HTR-8/SVneo (cell line): ENCODE data around the gene HDC.

Source experiments
- DNase-seq: peaks from one replicate; pipeline ENCODE4 v3.0.0; 2011; ENCODE audit warnings: low spot score, mixed read lengths; ENCODE audit not compliant: insufficient read length
- FAIRE-seq: peaks from 2 replicates; lab custom pipeline; 2011; peaks lifted over from hg19 to GRCh38; lab: Jason Lieb, UNC

Gene HDC

DNA sequence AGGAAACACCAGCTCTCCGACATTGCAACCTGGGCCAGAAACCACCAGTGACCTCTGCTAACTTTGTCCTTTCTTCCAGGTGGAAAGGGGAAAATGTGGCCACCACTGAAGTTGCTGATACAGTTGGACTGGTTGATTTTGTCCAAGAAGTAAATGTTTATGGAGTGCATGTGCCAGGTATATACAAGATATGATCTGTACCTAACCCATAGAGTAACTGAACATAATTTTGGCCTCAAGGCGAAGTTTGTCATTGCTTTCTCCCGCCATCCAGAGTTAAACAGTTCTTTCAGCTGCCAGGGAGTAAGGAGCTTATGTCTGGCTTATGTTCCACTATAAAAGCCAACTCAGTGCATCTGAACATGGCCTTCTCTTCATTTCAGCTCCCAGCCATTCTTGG lies 36.7 kb downstream of the HDC start:
- FAIRE-seq (no peak), DNase-seq (no peak)

DNA sequence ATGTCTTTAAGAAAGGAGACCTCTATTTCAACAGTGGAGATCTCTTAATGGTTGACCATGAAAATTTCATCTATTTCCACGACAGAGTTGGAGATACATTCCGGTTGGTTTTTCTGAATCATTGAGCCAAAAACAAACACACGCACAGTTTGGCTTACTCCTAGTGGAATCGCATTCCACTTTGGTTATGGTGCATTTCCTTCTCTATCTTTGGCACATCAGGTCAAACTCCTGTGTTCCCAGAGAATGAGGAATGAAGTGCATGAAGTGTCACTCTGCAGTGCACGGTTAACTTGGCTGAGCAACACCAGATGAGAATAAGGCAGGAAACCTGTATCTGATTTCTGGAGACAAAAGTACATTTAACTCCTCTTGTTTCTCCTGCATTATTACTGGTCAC lies 38.5 kb downstream of the HDC start:
- DNase-seq (no peak), FAIRE-seq (no peak)

DNA sequence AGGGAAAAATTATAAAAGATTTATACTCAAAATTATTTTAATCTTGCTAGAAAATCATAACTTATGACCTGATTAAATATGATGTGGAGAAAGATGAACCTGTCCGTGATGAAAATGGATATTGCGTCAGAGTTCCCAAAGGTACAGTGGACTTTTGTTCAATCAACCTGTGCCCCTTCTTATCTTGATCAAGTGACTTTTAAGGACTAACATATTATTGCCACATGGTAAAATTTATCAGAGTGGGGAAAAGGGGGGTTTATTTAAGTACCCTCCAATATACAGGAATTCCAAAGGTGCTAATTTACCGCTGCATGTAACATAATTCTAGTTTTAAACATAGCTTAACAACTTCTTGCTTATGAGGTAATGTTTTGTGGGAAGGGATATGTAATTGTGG lies 39.6 kb downstream of the HDC start:
- no peak for FAIRE-seq
- DNase-seq, result no peak

DNA sequence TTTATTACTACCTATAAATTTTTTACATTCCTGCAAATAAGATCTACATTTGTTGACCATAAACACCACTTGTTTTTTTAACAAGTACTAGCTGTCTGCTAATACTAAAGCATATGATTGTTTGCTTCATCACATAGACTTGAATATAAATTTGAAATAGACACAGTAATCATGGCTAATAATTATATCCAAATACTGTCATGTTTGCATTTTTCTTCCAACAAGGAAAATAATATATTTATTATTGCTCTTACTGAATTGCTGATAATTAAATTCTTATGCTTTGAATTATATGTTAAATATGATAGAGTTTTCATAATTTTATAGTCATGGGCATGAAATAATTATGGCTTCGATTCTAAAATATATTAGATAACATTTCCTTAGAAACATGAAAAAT lies 40.5 kb downstream of the HDC start:
- no peak for DNase-seq
- FAIRE-seq, result no peak

DNA sequence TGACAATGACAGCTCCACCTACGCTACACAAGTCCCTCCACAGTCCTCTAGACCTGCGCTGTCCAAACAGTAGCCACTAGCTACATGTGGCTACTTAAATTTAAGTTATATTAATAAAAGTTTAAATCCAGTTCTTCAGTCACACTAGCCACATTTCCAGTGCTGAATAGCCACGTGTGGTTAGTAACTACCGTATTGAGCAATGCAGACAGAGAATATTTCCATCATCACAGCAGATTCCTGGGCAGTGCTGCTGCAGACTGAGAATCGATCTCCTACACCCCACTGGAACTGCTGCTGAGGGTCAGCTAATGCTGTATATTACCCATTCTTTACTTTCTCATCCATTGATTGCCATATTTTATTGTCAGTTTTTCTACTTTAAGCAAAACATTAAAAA lies 40.9 kb downstream of the HDC start:
- no peak for DNase-seq

DNA sequence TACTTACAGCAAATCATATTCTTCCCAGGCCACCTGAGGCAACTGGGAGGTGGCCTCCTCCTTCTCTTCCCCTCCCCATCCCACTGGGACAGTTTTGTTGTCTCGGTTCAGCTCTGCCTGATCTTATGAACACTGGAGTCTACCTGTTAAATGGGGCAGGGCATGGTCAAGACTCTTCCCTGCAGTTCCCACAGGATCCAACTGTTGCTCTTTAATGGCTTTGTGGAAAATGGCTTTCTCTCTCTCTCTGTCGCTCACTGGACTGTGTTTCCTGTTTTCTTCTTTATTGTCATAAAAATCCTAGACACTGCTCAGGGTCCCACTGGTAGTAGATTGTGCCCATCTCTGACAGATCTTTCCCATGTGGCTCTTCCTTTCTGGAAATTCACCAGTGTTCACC lies 43.3 kb downstream of the HDC start:
- FAIRE-seq, result no peak
- DNase-seq, result no peak

More for the DNA sequence above, 40.9 kb downstream of the HDC start:
- FAIRE-seq, result no peak

DNA sequence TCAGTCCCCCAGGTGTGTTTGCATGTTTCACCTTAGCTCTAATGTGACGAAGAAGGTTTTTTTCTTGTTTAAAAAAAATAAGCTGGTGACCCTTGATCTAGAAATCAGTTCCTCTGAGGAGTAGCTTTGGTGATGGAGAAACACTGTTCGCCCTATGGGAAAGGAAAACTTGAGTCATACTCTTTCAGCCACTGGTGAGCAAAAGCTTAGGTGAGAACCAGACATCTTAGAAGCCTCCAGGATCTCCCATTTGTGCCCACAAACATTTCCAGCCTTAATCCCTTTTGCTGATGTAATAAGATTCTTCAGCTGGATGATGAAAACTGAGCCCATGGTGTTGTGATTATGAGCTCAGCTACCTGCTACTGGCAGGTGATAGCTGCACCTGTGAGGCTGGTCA lies 45.7 kb downstream of the HDC start:
- no peak for FAIRE-seq

DNA sequence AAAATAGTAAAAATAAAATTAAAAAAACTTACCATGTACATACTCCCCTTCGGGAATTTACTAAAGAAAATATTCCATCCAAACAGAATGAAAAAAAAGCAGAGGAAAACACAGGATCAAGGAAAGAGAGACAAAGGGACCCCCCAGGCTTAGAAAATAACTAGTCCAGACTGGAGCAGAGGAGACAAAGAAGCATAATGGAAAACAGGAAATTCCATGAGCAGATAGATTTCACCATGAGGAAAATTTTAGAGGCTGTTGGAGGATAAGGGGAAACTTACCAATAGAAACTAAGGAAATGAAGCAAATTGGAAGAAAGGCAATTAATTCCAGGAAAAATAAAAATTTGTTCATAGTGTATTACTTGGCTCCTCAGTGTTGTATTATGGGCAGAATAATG lies 46.8 kb downstream of the HDC start:
- FAIRE-seq (no peak), DNase-seq (no peak)

More for the DNA sequence above, 45.7 kb downstream of the HDC start:
- DNase-seq, result no peak

DNA sequence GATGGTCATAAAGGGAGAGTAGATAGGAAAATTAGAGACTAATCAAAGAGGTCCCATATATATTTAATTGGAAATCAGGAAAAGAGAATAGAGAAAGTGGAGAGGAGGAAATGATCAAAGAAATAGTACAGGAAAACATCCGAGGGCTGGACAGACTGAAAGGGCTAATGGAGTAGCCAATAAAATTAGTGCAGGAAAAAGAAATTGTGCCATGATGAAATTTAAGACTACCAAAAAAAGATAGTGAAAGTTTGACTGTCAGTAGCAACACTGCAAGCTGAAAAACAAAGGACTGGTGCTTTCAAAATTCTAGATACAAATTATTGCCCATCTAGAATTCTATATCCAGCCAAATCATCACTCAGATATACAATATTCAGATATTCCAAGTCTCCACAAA lies 47.2 kb downstream of the HDC start:
- FAIRE-seq, result no peak
- no peak for DNase-seq

DNA sequence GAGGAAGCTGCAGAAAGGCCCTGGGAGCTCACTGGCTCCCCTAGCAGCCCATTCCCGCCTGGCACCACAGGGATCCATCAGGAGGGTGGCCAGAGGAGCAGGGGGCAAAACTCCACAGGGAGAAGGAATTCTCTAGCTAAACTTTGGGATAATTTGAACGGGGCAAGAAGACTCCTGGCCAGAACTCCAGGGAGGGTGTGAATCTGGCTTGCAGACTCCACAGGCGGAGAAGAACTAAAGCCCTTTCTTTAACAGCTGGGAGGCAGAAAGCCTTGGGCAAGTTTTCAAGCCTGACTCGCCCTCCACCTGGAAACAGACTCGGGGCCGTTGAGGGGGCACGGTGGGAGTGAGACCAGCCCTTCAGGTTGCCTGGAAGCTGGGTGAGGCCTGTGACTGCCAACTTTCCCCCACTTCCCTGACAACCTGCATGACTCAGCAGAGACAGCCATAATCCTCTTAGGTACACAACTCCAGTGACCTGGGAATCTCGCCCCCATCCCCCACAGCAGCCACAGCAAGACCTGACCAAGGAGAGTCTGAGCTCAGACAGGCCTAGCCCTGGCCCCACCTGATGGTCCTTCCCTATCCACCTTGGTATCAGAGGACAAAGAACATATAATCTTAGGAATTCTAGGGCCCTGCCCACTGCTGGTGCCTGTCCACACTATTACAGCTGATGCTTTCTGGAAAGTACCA lies 54.9 kb downstream of the HDC start:
- FAIRE-seq (no peak), DNase-seq (no peak)

DNA sequence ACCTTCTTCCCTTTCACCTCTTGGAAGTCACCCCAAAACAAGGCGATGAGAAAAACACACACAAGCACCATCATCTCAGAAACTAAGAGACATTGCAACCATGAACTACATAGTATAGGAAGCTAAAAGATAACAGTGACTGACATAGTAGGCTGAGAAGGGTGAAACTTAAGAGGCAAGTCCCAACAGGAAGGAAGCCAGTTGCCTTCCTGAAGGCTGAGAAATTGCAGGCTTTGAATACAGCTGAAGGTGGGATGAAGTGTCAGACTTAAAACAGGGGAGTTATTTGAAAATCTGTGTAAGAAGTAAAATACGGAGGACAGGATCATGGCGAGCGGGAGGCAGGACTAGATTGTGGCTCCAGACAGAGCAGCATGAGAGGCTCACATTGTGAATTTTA lies 55.7 kb downstream of the HDC start:
- DNase-seq (no peak), FAIRE-seq (no peak)

DNA sequence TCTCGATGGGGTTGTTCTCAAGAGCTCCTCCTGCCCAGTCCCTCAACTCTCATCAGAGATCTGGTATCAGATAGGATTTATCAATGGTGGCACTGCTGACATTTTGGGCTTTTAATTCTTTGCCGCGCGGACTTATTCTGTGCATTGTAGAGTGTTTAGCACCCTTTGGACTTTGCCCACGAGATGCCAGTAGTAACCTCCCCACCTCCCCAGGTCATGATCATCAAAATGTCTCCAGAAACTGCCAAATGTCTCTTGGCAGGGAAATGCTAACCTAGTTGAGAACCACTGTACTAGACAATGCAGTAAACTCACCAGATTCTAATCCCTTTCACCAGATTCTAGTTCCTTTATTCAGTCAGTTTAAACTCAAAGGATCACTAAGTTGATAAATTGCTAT lies 59.5 kb downstream of the HDC start:
- DNase-seq (no peak), FAIRE-seq (no peak)

DNA sequence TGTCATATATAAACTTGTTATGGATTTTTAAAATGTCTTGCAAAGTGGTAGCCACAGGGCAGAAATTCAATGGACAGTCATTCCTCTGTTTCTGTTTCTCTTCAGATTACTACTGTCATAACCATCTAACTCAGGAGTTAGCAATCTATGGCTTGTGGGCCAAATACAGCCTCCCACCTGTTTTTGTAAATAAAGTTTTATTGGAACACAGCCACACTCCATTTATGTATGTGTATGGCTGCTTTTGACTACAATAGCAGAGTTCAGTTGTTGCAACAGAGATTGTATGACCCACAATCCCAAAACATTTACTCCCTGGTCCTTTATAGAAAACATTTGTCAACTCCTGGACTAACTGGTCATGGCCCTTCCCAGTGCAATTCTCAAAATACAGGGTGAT lies 63.5 kb downstream of the HDC start:
- FAIRE-seq, result no peak
- DNase-seq, result no peak

DNA sequence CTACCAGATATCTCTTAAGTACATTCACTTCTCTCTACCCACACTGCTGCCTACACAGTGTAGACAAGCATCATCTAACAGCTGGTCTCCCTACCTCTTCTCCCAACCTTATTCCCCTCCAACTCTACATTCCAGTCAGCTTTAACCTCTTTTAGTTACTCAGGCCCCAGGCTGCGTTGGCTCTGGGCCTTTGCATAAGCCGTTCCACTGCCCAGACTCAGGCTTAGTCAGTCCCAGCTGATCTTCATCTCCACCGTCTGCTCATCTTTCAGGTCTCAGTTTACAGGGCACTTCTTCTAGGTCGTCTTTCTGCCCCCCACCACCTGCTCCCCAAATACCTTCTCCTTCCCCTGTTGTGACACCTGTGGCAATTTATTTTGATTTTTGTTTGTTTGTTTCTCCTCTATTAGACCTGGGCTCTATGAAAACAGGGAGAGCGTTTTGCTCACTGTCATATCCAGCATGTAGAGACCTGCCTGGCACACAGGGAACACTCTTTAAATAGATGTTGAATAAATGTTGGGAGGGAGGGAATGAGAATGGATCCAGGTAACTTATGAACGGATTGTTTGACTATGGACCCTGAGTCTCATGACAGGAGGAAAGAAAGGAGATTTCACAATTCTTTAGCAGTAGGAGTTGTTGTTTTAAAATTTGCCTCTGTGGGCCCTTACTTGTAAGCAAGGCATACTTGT lies 72.5 kb downstream of the HDC start:
- FAIRE-seq (no peak), DNase-seq (no peak)

DNA sequence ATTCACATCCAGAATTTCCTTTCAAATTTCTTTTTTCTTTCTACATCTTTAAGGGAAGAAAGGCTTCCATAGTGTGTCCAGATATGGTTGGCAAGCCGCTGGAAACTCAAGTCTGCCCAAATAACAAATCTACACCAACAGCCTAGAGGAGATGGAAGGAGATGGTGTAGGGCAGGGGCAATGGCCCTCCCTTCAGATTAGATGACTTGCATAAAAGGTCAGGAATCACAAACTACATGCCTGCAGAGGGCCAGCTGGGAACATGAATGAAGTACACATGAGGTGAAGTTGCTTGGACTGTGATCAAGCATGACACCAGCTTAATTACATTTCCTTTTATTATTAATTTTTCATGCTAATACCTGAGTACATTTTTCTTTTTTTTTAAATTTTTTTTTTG lies 73.4 kb downstream of the HDC start:
- FAIRE-seq, result no peak
- no peak for DNase-seq
